NB4 (cell line): Measurements from ENCODE around the gene RALY.

Source experiments
- CTCF ChIP-seq: IDR thresholded peaks from one replicate; pipeline ENCODE4 v1.5.1; 2012; ENCODE audit warnings: low read depth, low read length
- MAX ChIP-seq: IDR thresholded peaks from 2 replicates; pipeline ENCODE4 v1.6.1; 2011; ENCODE audit warnings: low read depth, low read length
- MYC ChIP-seq: IDR thresholded peaks from 2 replicates; pipeline ENCODE4 v1.6.1; 2011; ENCODE audit warnings: low read depth, low read length
- POLR2A ChIP-seq: IDR thresholded peaks from 2 replicates; pipeline ENCODE4 v1.6.1; 2011; ENCODE audit warnings: mild to moderate bottlenecking; ENCODE audit not compliant: insufficient read length; ENCODE audit errors: extremely low read depth

- TF ChIP-seq CTCF: no peak
- TF ChIP-seq POLR2A: no peak
- no peak for TF ChIP-seq MAX
- TF ChIP-seq MYC: no peak
Observed at GRCh38 chr20:34062570-34063482, 69.1 kb downstream of the RALY start.
